Activated naive CD4-positive, alpha-beta T cell treated with anti-CD3 and anti-CD28 coated beads, Interleukin-2, amount 50 U/mL, for 24 hours (primary cell): Measurements from ENCODE around the gene SNTG2.

ENCODE experiments used
- H3K27ac Mint-ChIP-seq: one replicate; pipeline ENCODE4 v1.8.0; 2021; ENCODE audit warnings: mild to moderate bottlenecking, mixed read lengths
- H3K27me3 Mint-ChIP-seq: one replicate; pipeline ENCODE4 v1.8.0; 2021; ENCODE audit warnings: mixed read lengths
- H3K36me3 Mint-ChIP-seq: one replicate; pipeline ENCODE4 v1.8.0; 2021; ENCODE audit warnings: mixed read lengths
- H3K4me1 Mint-ChIP-seq: one replicate; pipeline ENCODE4 v1.8.0; 2021; ENCODE audit warnings: mixed read lengths
- H3K4me3 Mint-ChIP-seq: one replicate; pipeline ENCODE4 v1.8.0; 2021; ENCODE audit warnings: mild to moderate bottlenecking, mixed read lengths
- H3K9me3 Mint-ChIP-seq: one replicate; pipeline ENCODE4 v1.8.0; 2021; ENCODE audit warnings: mixed read lengths

SNTG2 gene

GRCh38 chr2:1236606-1237005, 286.0 kb downstream of the SNTG2 start:
- H3K9me3 Mint-ChIP-seq = no peaks in the 10 kb centered on the region
- no peaks in the 10 kb centered on the region for H3K36me3 Mint-ChIP-seq
- H3K4me3 Mint-ChIP-seq = no peak overlapping the region
- no peaks in the 10 kb centered on the region for H3K27me3 Mint-ChIP-seq
- no peaks in the 10 kb centered on the region for H3K4me1 Mint-ChIP-seq
- no peak overlapping the region for H3K27ac Mint-ChIP-seq

- Mint-ChIP-seq H3K27ac (no peak overlapping the region), H3K27me3 (no peaks in the 10 kb centered on the region), H3K36me3 (no peaks in the 10 kb centered on the region), H3K4me1 (no peaks in the 10 kb centered on the region), H3K9me3 (no peaks in the 10 kb centered on the region), H3K4me3 (no peak overlapping the region)
Measured at GRCh38 chr2:1237783-1238182, 287.1 kb downstream of the SNTG2 start.

- Mint-ChIP-seq H3K9me3 (no peaks in the 10 kb centered on the region), H3K27ac (no peak overlapping the region), H3K36me3 (no peaks in the 10 kb centered on the region), H3K27me3 (no peaks in the 10 kb centered on the region), H3K4me3 (no peak overlapping the region), H3K4me1 (no peaks in the 10 kb centered on the region)
Measured at GRCh38 chr2:1238598-1239138, 288.0 kb downstream of the SNTG2 start.

GRCh38 chr2:1245193-1245592, 294.5 kb downstream of the SNTG2 start:
- no peak overlapping the region for H3K27ac Mint-ChIP-seq
- H3K9me3 Mint-ChIP-seq = no peaks in the 10 kb centered on the region
- no peak overlapping the region for H3K4me3 Mint-ChIP-seq
- peaks cover 2% of the 10 kb centered on the region for H3K4me1 Mint-ChIP-seq
- H3K27me3 Mint-ChIP-seq = no peaks in the 10 kb centered on the region
- no peaks in the 10 kb centered on the region for H3K36me3 Mint-ChIP-seq

- peaks cover 1% of the 10 kb centered on the region for H3K27me3 Mint-ChIP-seq
- H3K4me3 Mint-ChIP-seq = no peak overlapping the region
- peaks cover 8% of the 10 kb centered on the region for H3K4me1 Mint-ChIP-seq
- no peaks in the 10 kb centered on the region for H3K36me3 Mint-ChIP-seq
- H3K27ac Mint-ChIP-seq = no peak overlapping the region
- H3K9me3 Mint-ChIP-seq = no peaks in the 10 kb centered on the region
Measured at GRCh38 chr2:1246239-1246638, 295.6 kb downstream of the SNTG2 start.

GRCh38 chr2:1246991-1247390, 296.3 kb downstream of the SNTG2 start:
- H3K9me3 Mint-ChIP-seq = no peaks in the 10 kb centered on the region
- no peak overlapping the region for H3K4me3 Mint-ChIP-seq
- H3K4me1 Mint-ChIP-seq = peaks cover 8% of the 10 kb centered on the region
- peaks cover 1% of the 10 kb centered on the region for H3K27me3 Mint-ChIP-seq
- H3K36me3 Mint-ChIP-seq = no peaks in the 10 kb centered on the region
- H3K27ac Mint-ChIP-seq = no peak overlapping the region

- Mint-ChIP-seq H3K9me3 (no peaks in the 10 kb centered on the region), H3K27ac (no peak overlapping the region), H3K4me3 (no peak overlapping the region)
Measured at GRCh38 chr2:1248187-1248586, 297.5 kb downstream of the SNTG2 start.

GRCh38 chr2:1249897-1250687, 299.4 kb downstream of the SNTG2 start:
- Mint-ChIP-seq H3K27me3 (peaks cover 3% of the 10 kb centered on the region), H3K4me1 (peaks cover 8% of the 10 kb centered on the region), H3K36me3 (no peaks in the 10 kb centered on the region), H3K9me3 (no peaks in the 10 kb centered on the region), H3K27ac (no peak overlapping the region), H3K4me3 (no peak overlapping the region)

More at GRCh38 chr2:1248187-1248586, 297.5 kb downstream of the SNTG2 start:
- H3K36me3 Mint-ChIP-seq = no peaks in the 10 kb centered on the region
- H3K4me1 Mint-ChIP-seq = peaks cover 8% of the 10 kb centered on the region
- peaks cover 1% of the 10 kb centered on the region for H3K27me3 Mint-ChIP-seq

- H3K36me3 Mint-ChIP-seq = no peaks in the 10 kb centered on the region
- H3K27me3 Mint-ChIP-seq = peaks cover 3% of the 10 kb centered on the region
- H3K4me1 Mint-ChIP-seq = peaks cover 8% of the 10 kb centered on the region
- no peak overlapping the region for H3K27ac Mint-ChIP-seq
- H3K9me3 Mint-ChIP-seq = no peaks in the 10 kb centered on the region
- H3K4me3 Mint-ChIP-seq = no peak overlapping the region
Measured at GRCh38 chr2:1251520-1251919, 300.9 kb downstream of the SNTG2 start.

- H3K27ac Mint-ChIP-seq = no peak overlapping the region
- no peak overlapping the region for H3K4me3 Mint-ChIP-seq
- peaks cover 3% of the 10 kb centered on the region for H3K27me3 Mint-ChIP-seq
- no peaks in the 10 kb centered on the region for H3K36me3 Mint-ChIP-seq
- H3K9me3 Mint-ChIP-seq = no peaks in the 10 kb centered on the region
- peaks cover 8% of the 10 kb centered on the region for H3K4me1 Mint-ChIP-seq
Measured at GRCh38 chr2:1253629-1254028, 303.0 kb downstream of the SNTG2 start.

- H3K4me1 Mint-ChIP-seq = peaks cover 8% of the 10 kb centered on the region
- no peak overlapping the region for H3K4me3 Mint-ChIP-seq
- H3K9me3 Mint-ChIP-seq = no peaks in the 10 kb centered on the region
- H3K27ac Mint-ChIP-seq = no peak overlapping the region
- peaks cover 3% of the 10 kb centered on the region for H3K27me3 Mint-ChIP-seq
- H3K36me3 Mint-ChIP-seq = no peaks in the 10 kb centered on the region
Measured at GRCh38 chr2:1254662-1255343, 304.2 kb downstream of the SNTG2 start.

GRCh38 chr2:1256632-1257324, 306.1 kb downstream of the SNTG2 start:
- Mint-ChIP-seq H3K36me3 (no peaks in the 10 kb centered on the region), H3K27me3 (peaks cover 2% of the 10 kb centered on the region), H3K27ac (no peak overlapping the region), H3K4me3 (no peak overlapping the region), H3K9me3 (no peaks in the 10 kb centered on the region), H3K4me1 (no peaks in the 10 kb centered on the region)

- H3K27me3 Mint-ChIP-seq = peaks cover 2% of the 10 kb centered on the region
- no peak overlapping the region for H3K27ac Mint-ChIP-seq
- no peaks in the 10 kb centered on the region for H3K36me3 Mint-ChIP-seq
- H3K4me1 Mint-ChIP-seq = no peaks in the 10 kb centered on the region
- no peaks in the 10 kb centered on the region for H3K9me3 Mint-ChIP-seq
- no peak overlapping the region for H3K4me3 Mint-ChIP-seq
Measured at GRCh38 chr2:1257334-1257733, 306.7 kb downstream of the SNTG2 start.

- H3K27ac Mint-ChIP-seq = no peak overlapping the region
- peaks cover under 1% of the 10 kb centered on the region for H3K27me3 Mint-ChIP-seq
- H3K4me1 Mint-ChIP-seq = no peaks in the 10 kb centered on the region
- H3K36me3 Mint-ChIP-seq = no peaks in the 10 kb centered on the region
- H3K4me3 Mint-ChIP-seq = no peak overlapping the region
- H3K9me3 Mint-ChIP-seq = no peaks in the 10 kb centered on the region
Measured at GRCh38 chr2:1259746-1260145, 309.1 kb downstream of the SNTG2 start.

- no peak overlapping the region for H3K4me3 Mint-ChIP-seq
- no peaks in the 10 kb centered on the region for H3K36me3 Mint-ChIP-seq
- no peak overlapping the region for H3K27ac Mint-ChIP-seq
- H3K4me1 Mint-ChIP-seq = no peaks in the 10 kb centered on the region
- H3K27me3 Mint-ChIP-seq = peaks cover 1% of the 10 kb centered on the region
- H3K9me3 Mint-ChIP-seq = no peaks in the 10 kb centered on the region
Measured at GRCh38 chr2:1262609-1263008, 312.0 kb downstream of the SNTG2 start.

GRCh38 chr2:1265454-1265853, 314.8 kb downstream of the SNTG2 start:
- H3K4me3 Mint-ChIP-seq = no peak overlapping the region
- H3K36me3 Mint-ChIP-seq = no peaks in the 10 kb centered on the region
- no peak overlapping the region for H3K27ac Mint-ChIP-seq
- no peaks in the 10 kb centered on the region for H3K4me1 Mint-ChIP-seq
- no peaks in the 10 kb centered on the region for H3K9me3 Mint-ChIP-seq
- H3K27me3 Mint-ChIP-seq = peaks cover 6% of the 10 kb centered on the region
